GM13976 (cell line): ENCODE results near the gene KRT7.

Source experiments
- DNase-seq: peaks from one replicate; pipeline ENCODE4 v3.0.0; 2012; ENCODE audit warnings: low spot score
- in situ Hi-C: fragments of 300-500 bp; cut with MboI; formaldehyde crosslinking; loops from one replicate; pipeline ENCODE4 v1.12.0; 2022; ENCODE audit warnings: low sequenced_read_pairs, mixed read lengths, inconsistent platforms; ENCODE audit not compliant: unreplicated experiment
- TF ChIP-seq, protein P1 (sequence below): IDR thresholded peaks from 2 replicates; pipeline ENCODE4 v1.5.1; 2012; ENCODE audit warnings: borderline replicate concordance, mild to moderate bottlenecking; ENCODE audit not compliant: insufficient read depth; ENCODE audit errors: extremely low read depth, missing control alignments, control extremely low read depth

The KRT7 gene

GRCh38 chr12:52220477-52220876, 12.6 kb upstream of the KRT7 start:
- in situ Hi-C loops, result no loop called here

GRCh38 chr12:52221070-52221781, 11.8 kb upstream of the KRT7 start:
- TF ChIP-seq, protein P1, sequence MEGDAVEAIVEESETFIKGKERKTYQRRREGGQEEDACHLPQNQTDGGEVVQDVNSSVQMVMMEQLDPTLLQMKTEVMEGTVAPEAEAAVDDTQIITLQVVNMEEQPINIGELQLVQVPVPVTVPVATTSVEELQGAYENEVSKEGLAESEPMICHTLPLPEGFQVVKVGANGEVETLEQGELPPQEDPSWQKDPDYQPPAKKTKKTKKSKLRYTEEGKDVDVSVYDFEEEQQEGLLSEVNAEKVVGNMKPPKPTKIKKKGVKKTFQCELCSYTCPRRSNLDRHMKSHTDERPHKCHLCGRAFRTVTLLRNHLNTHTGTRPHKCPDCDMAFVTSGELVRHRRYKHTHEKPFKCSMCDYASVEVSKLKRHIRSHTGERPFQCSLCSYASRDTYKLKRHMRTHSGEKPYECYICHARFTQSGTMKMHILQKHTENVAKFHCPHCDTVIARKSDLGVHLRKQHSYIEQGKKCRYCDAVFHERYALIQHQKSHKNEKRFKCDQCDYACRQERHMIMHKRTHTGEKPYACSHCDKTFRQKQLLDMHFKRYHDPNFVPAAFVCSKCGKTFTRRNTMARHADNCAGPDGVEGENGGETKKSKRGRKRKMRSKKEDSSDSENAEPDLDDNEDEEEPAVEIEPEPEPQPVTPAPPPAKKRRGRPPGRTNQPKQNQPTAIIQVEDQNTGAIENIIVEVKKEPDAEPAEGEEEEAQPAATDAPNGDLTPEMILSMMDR, result no peak
- DNase-seq, result no peak
- in situ Hi-C loops, result no loop called here

More at GRCh38 chr12:52220477-52220876, 12.6 kb upstream of the KRT7 start:
- no peak for DNase-seq
- TF ChIP-seq, protein P1, result no peak

DNA sequence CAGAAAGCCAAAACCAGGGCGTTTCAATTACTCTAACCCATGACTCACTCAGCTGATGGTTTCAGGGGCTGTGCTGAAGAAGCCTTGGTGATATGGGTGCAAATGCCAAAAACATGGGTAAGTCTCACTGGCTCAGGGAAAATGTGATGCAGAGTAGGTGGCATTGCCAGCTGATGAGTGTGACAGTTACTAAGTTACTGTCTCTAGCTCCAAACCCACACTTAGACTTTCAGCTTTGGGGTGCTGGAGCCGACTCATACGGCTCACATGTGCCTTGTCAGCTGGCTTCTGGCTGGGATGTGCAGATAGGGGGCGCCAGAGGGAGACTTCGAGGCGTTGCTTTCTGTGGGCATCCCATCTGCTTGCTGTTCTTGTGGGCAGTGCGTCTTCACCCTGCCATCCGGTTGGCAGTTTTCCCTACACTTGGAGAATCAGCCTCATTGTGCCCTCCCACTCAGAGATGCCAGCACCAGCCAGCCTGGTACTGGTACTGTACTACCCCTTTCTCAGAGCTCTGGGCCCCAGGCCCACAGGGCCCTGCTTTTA, 11.1 kb upstream of the KRT7 start:
- TF ChIP-seq, protein P1, result peak; percentile 36
- DNase-seq, result peak; percentile 27
- in situ Hi-C loops, result no loop called here

DNA sequence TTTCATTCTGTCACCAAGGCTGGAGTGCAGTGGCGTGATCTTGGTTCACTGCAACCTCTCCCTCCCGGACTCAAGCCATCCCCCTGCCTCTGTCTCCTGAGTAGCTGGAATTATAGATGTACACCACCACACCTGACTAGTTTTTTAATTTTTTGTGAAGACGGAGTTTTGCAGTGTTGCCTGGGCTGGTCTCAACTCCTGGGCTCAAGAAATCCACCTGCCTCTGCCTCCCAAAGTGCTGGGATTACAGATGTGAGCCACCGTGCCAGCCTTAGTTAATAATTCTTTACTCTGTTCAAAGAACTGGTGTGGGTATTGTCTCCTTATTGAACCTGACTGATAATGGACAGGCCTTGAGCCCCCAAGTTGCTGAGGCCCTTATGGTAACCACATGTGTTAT, 10.4 kb upstream of the KRT7 start:
- in situ Hi-C loops, result no loop called here
- DNase-seq, result no peak
- TF ChIP-seq, protein P1, result no peak

DNA sequence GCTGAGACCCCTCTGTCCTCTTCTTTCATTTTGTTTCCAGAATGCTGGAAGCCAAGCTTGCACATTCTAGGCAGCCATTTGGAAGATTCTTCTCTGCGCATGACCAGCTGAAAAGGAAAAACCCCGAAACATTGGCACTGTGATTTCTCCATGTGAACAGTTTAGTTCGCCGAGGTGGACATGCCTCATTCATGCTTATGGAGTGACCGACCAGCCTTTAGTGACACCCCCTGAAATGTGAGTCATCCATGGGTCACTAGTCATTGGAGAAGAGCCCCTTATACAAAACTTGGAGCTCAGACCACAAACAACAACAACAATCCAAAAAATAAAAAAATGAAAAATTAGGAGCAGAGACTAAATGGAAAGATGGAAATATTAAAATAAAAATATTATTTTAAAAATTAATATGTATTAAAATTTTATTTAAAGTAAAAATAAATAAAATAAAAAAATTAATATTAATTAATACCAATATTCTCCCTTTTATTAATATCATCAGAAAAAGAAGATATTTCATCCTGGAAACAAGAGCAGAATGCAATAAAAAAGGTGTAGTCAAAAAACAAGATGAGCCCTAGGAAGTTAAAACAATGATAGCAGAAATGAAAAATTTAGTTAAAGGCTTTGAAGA, 9.5 kb upstream of the KRT7 start:
- in situ Hi-C loops, result no loop called here
- TF ChIP-seq, protein P1, result no peak
- no peak for DNase-seq

GRCh38 chr12:52224151-52224550, 8.9 kb upstream of the KRT7 start:
- DNase-seq, result no peak
- TF ChIP-seq, protein P1, result no peak
- in situ Hi-C loops, result no loop called here

- in situ Hi-C loops, result no loop called here
- TF ChIP-seq, protein P1, result no peak
- DNase-seq, result no peak
These were observed 7.3 kb upstream of the KRT7 start for GRCh38 chr12:52225752-52226151.
